Stimulated activated CD4-positive, alpha-beta T cell treated with anti-CD3 and anti-CD28 coated beads, Interleukin-12 subunit alpha, Interleukin-12 subunit beta, amount 100 ng/mL, for 4 hours (primary cell): ENCODE data around the gene SERPIND1.

Experiments used
- DNase-seq: peaks from one replicate; pipeline ENCODE4 v3.0.0-alpha.2; 2020

Gene SERPIND1

GRCh38 chr22:20793748-20794649 lies 20.1 kb downstream of the SERPIND1 start:
- DNase-seq: no peak

- DNase-seq: no peak
Measured at GRCh38 chr22:20794650-20795413, 20.9 kb downstream of the SERPIND1 start.

GRCh38 chr22:20796731-20797130 lies 22.8 kb downstream of the SERPIND1 start:
- DNase-seq: no peak

GRCh38 chr22:20798218-20798617 lies 24.3 kb downstream of the SERPIND1 start:
- no peak for DNase-seq

GRCh38 chr22:20798974-20799373 lies 25.1 kb downstream of the SERPIND1 start:
- no peak for DNase-seq

GRCh38 chr22:20799449-20799848 lies 25.5 kb downstream of the SERPIND1 start:
- no peak for DNase-seq

GRCh38 chr22:20802452-20802851 lies 28.5 kb downstream of the SERPIND1 start:
- no peak for DNase-seq

- no peak for DNase-seq
Measured at GRCh38 chr22:20802922-20803553, 29.1 kb downstream of the SERPIND1 start.

- DNase-seq: peak; percentile 33
Measured at GRCh38 chr22:20803696-20804324, 29.9 kb downstream of the SERPIND1 start.

- no peak for DNase-seq
Measured at GRCh38 chr22:20804650-20805049, 30.7 kb downstream of the SERPIND1 start.

GRCh38 chr22:20805972-20806471 lies 32.1 kb downstream of the SERPIND1 start:
- DNase-seq: no peak

GRCh38 chr22:20807315-20807752 lies 33.4 kb downstream of the SERPIND1 start:
- DNase-seq: no peak

GRCh38 chr22:20808844-20809243 lies 34.9 kb downstream of the SERPIND1 start:
- DNase-seq: no peak

GRCh38 chr22:20809538-20810185 lies 35.7 kb downstream of the SERPIND1 start:
- DNase-seq: no peak

- no peak for DNase-seq
Measured at GRCh38 chr22:20810645-20811044, 36.7 kb downstream of the SERPIND1 start.

GRCh38 chr22:20811171-20811570 lies 37.3 kb downstream of the SERPIND1 start:
- no peak for DNase-seq

- no peak for DNase-seq
Measured at GRCh38 chr22:20811971-20812660, 38.2 kb downstream of the SERPIND1 start.

GRCh38 chr22:20813056-20813455 lies 39.1 kb downstream of the SERPIND1 start:
- DNase-seq: no peak

GRCh38 chr22:20814221-20814808 lies 40.4 kb downstream of the SERPIND1 start:
- no peak for DNase-seq

- no peak for DNase-seq
Measured at GRCh38 chr22:20815477-20816050, 41.7 kb downstream of the SERPIND1 start.

GRCh38 chr22:20816559-20816958 lies 42.6 kb downstream of the SERPIND1 start:
- DNase-seq: no peak
